ENCODE results near the gene ANKMY1. TPM values are rescaled to one million over a fixed set of nuclear protein-coding genes. Genes with fewer than 3 reads are reported as not detected.

The ANKMY1 gene
- total RNA-seq, 2 donors from 2014 or later: 12.3 to 18.1 TPM

DNA sequence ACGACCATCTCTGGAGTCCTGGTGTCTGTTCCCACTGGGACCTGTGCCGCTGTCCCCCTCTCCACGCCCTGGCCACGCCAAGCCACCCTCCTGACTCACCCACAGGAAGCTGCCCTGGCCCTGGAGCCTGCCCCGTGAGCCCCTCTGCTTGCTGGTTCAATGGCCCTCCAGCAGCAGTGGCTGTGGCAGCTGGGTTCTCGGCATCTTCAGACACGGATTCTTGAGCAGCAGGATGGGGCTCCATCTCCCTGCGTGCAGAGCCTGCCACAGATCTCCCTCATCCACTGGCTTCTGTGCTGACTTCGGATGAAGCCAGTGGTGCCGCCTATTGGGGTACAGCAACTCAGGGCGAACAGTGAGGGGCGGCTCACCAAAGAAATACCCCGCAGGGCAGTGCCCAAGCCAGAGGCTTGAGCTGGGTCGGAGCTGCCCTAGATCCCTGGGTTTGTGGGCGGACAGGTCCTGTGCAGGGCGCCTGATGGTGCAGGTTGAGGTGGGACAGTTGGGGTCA, 42.7 kb upstream of the ANKMY1 start:
- Histone ChIP-seq H3K9ac (ENCODE audit: low read depth in 2 of 2, low read length in 2 of 2) (no peak overlapping the region), H3K4me3 (no peak overlapping the region), H3K9me3 (no peaks in the 10 kb centered on the region), H3K36me3 (no peaks in the 10 kb centered on the region), H3K4me1 (peaks cover 11% of the 10 kb centered on the region), H3K27ac (no peak overlapping the region), H3K27me3 (no peaks in the 10 kb centered on the region)
- no peak for DNase-seq
- intact Hi-C loops (cut with DNase I): loop anchor here (10.0 kb wide), 1 partner anchor 86 kb away; no protein-coding TSS in a partner anchor
- TF ChIP-seq, protein P1, sequence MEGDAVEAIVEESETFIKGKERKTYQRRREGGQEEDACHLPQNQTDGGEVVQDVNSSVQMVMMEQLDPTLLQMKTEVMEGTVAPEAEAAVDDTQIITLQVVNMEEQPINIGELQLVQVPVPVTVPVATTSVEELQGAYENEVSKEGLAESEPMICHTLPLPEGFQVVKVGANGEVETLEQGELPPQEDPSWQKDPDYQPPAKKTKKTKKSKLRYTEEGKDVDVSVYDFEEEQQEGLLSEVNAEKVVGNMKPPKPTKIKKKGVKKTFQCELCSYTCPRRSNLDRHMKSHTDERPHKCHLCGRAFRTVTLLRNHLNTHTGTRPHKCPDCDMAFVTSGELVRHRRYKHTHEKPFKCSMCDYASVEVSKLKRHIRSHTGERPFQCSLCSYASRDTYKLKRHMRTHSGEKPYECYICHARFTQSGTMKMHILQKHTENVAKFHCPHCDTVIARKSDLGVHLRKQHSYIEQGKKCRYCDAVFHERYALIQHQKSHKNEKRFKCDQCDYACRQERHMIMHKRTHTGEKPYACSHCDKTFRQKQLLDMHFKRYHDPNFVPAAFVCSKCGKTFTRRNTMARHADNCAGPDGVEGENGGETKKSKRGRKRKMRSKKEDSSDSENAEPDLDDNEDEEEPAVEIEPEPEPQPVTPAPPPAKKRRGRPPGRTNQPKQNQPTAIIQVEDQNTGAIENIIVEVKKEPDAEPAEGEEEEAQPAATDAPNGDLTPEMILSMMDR (IDR thresholded peaks at IDR 0.05): no peak

DNA sequence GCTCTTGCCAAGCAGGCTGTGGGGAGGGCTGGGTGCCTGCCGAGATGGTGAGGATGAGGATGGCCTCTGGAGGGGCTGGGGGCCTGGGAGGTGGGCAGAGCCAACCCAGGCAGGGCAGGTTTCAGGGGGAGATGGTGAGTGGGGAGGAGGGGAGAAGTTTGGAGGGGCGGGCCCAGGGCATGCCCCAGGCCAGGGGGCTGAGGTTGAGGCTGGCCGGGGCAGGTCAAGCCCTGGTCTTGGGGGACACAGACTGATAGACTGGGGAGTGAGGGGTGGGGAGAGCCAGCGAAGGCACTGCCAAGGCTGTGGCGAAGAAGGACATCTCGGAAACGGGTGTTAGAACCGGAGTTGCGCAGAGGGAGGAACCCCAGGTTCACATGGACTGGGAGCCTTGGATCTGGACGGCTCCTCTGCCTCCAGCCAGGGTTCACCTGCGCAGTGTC, 41.4 kb upstream of the ANKMY1 start:
- H3K36me3 ChIP-seq: no peaks in the 10 kb centered on the region
- no peak overlapping the region for H3K4me3 ChIP-seq
- no peak overlapping the region for H3K9ac ChIP-seq (ENCODE audit: low read depth in 2 of 2, low read length in 2 of 2)
- DNase-seq: no peak
- intact Hi-C loops (cut with DNase I): no loop called here
- TF ChIP-seq, protein P1 (IDR thresholded peaks at IDR 0.05): no peak
- H3K27me3 ChIP-seq: no peaks in the 10 kb centered on the region
- H3K4me1 ChIP-seq: peaks cover 11% of the 10 kb centered on the region
- no peak overlapping the region for H3K27ac ChIP-seq
- H3K9me3 ChIP-seq: no peaks in the 10 kb centered on the region

DNA sequence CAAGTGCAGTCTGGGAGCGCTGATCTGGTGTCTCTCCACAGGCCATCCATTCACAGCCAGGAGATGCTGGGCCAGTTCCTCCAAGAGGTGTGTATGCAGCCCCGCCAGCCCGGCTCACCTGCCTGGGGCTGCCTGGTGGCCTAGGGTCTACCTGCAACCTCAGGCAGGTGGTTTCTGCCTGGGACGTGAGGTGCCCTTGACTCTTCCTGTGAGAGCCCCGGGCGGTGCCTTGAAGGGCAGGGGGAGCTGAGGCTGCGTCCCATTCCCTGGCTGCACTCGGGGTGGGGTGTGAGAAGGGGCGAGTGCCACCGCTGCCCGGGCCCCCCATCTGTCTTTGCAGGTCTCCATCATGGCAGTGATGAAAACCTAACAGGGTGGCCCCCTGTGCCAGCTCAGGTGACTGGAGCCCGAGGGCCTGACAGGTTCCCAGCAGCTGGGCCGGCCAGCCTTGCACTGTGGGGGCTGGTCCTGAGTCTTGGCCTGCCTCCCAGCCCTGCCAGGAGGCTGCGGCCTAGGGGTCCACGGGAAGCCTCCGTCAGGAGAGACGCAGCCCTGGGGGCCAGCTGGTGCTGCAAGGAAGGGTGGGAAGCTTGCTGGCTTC, 40.6 kb upstream of the ANKMY1 start:
- intact Hi-C loops (cut with DNase I): no loop called here
- peaks cover 6% of the 10 kb centered on the region for H3K4me1 ChIP-seq
- no peaks in the 10 kb centered on the region for H3K36me3 ChIP-seq
- no peak for DNase-seq
- no peak overlapping the region for H3K9ac ChIP-seq (ENCODE audit: low read depth in 2 of 2, low read length in 2 of 2)
- H3K27me3 ChIP-seq: no peaks in the 10 kb centered on the region
- H3K4me3 ChIP-seq: no peak overlapping the region
- no peaks in the 10 kb centered on the region for H3K9me3 ChIP-seq
- TF ChIP-seq, protein P1 (IDR thresholded peaks at IDR 0.05): no peak
- no peak overlapping the region for H3K27ac ChIP-seq

DNA sequence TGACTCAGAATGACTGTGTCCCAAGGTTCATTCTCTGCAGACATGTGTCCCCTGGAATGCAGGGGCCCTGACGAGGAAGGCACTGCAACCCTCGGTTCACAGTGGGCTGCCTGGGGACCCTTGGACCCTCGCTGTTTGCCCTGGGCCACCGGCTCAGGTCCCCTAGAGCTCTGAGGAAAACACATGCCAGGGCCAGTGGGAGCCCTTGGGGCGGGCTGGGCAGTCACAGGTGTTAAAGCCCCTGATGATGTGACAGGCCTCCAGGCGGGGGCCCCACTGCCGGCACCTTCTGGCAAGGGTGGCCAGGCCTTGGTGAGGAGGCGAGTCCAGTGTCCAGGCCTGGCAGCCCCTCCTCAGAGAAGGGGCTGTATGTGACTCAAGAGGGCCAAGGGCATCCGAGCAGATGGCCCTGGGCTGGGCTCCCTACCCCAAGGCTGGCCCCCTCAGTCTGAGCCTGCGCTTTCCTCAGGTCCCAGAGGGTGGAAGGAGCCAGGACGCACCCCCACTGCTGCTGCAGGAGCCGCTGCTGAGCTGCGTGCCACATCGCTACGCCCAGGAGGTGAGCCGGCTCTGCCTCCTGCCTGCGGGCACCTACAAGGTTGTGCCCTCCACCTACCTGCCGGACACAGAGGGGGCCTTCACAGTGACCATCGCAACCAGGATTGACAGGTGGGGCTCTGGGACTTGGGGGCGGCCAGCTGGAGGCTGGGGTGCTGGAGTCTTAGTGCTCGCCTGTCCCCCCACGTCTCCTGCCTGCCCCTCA, 39.8 kb upstream of the ANKMY1 start:
- TF ChIP-seq, protein P1 (IDR thresholded peaks at IDR 0.05): no peak
- intact Hi-C loops (cut with DNase I): no loop called here
- Histone ChIP-seq H3K27me3 (no peaks in the 10 kb centered on the region), H3K9ac (ENCODE audit: low read depth in 2 of 2, low read length in 2 of 2) (no peak overlapping the region), H3K36me3 (no peaks in the 10 kb centered on the region), H3K4me3 (no peak overlapping the region), H3K27ac (no peak overlapping the region), H3K4me1 (no peaks in the 10 kb centered on the region), H3K9me3 (no peaks in the 10 kb centered on the region)
- no peak for DNase-seq

DNA sequence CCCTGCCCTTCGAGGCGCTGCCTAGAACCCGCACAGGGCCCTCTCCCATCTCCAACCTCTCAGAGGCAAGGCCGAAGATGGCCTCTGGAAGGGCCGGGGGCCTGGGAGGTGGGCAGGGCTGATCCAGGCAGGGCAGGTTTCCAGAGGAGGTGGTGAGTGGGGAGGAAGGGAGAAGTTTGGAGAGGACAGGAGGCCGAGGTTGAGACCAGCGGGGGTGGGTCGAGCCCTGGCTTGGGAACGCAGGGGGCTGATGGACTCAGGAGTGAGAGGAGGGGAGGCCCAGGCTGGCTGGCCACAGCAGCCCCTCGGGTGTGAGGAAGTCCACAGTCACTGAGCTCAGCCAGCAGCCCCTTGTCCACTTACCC, 39.2 kb upstream of the ANKMY1 start:
- Histone ChIP-seq H3K36me3 (peaks cover 4% of the 10 kb centered on the region), H3K9ac (ENCODE audit: low read depth in 2 of 2, low read length in 2 of 2) (no peak overlapping the region)

More for the DNA sequence above, 39.2 kb upstream of the ANKMY1 start:
- Histone ChIP-seq H3K4me1 (no peaks in the 10 kb centered on the region), H3K4me3 (no peak overlapping the region), H3K27ac (no peak overlapping the region), H3K27me3 (no peaks in the 10 kb centered on the region), H3K9me3 (no peaks in the 10 kb centered on the region)
- intact Hi-C loops (cut with DNase I): no loop called here
- TF ChIP-seq, protein P1 (IDR thresholded peaks at IDR 0.05): no peak
- no peak for DNase-seq

Measured in colonic mucosa (tissue), 4 donors.